BE2C (cell line): Measurements from ENCODE around the gene ASH1L.
"Not testable (repeated sequence)": the region's sequence is repeated elsewhere in the genome, so short reads cannot be mapped to it uniquely, and the experiment has no call there.

Experiments used
- DNase-seq: peaks from one replicate; pipeline ENCODE4 v3.0.0-alpha.2; 2020
- H3K27me3 ChIP-seq: fragments of 250-450 bp; sonication (Bioruptor Pico); 2 replicates; pipeline ENCODE4 v1.5.1; 2020; ENCODE audit warnings: mild to moderate bottlenecking
- H3K36me3 ChIP-seq: fragments of 250-450 bp; sonication (Bioruptor Pico); 2 replicates; pipeline ENCODE4 v1.5.1; 2020; ENCODE audit warnings: mild to moderate bottlenecking
- H3K4me1 ChIP-seq: fragments of 250-450 bp; sonication (Bioruptor Pico); 2 replicates; pipeline ENCODE4 v1.5.1; 2020
- H3K4me3 ChIP-seq: 2 replicates; pipeline ENCODE4 v1.5.1; 2011; ENCODE audit warnings: low read depth, low read length
- H3K9me3 ChIP-seq: fragments of 250-450 bp; sonication (Bioruptor Pico); 2 replicates; pipeline ENCODE4 v1.5.1; 2020
- TF ChIP-seq, protein P1 (sequence below): IDR thresholded peaks from 2 replicates; pipeline ENCODE4 v1.5.1; 2012; ENCODE audit warnings: mild to moderate bottlenecking, low read depth, low read length

Gene ASH1L

GRCh38 chr1:155487541-155487940 lies 75.1 kb downstream of the ASH1L start:
- TF ChIP-seq, protein P1, sequence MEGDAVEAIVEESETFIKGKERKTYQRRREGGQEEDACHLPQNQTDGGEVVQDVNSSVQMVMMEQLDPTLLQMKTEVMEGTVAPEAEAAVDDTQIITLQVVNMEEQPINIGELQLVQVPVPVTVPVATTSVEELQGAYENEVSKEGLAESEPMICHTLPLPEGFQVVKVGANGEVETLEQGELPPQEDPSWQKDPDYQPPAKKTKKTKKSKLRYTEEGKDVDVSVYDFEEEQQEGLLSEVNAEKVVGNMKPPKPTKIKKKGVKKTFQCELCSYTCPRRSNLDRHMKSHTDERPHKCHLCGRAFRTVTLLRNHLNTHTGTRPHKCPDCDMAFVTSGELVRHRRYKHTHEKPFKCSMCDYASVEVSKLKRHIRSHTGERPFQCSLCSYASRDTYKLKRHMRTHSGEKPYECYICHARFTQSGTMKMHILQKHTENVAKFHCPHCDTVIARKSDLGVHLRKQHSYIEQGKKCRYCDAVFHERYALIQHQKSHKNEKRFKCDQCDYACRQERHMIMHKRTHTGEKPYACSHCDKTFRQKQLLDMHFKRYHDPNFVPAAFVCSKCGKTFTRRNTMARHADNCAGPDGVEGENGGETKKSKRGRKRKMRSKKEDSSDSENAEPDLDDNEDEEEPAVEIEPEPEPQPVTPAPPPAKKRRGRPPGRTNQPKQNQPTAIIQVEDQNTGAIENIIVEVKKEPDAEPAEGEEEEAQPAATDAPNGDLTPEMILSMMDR = no peak

DNA sequence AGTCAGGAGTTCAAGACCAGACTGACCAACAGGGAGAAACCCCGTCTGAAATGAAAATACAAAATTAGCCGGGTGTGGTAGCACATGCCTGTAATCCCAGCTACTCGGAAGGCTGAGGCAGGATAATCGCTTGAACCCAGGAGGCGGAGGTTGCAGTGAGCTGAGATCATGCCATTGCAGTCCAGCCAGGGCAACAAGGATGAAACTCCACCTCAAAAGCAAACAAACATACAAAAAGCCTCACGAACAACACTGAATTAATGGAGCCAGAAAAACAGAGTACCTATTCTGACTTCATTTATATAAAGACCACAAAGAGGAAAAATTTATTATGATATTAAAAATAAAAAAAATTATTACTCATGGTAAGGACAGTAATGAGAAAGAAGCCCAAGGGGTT lies 75.7 kb downstream of the ASH1L start:
- H3K27me3 ChIP-seq, DNase-seq: not testable (repeated sequence)

More at GRCh38 chr1:155487541-155487940, 75.1 kb downstream of the ASH1L start:
- H3K4me1 ChIP-seq = no peaks in the 10 kb centered on the region
- H3K27me3 ChIP-seq = no peaks in the 10 kb centered on the region
- no peak for DNase-seq
- H3K36me3 ChIP-seq = peaks cover 2% of the 10 kb centered on the region; the same call in 1 of the 2 replicates
- H3K4me3 ChIP-seq = no peak overlapping the region
- H3K9me3 ChIP-seq = no peaks in the 10 kb centered on the region

GRCh38 chr1:155485945-155486344 lies 76.7 kb downstream of the ASH1L start:
- H3K9me3 ChIP-seq = no peaks in the 10 kb centered on the region
- H3K4me1 ChIP-seq = no peaks in the 10 kb centered on the region
- H3K27me3 ChIP-seq = no peaks in the 10 kb centered on the region
- H3K4me3 ChIP-seq = no peak overlapping the region
- TF ChIP-seq, protein P1 = no peak
- DNase-seq = no peak
- H3K36me3 ChIP-seq = peaks cover 16% of the 10 kb centered on the region

More for the DNA sequence above, 75.7 kb downstream of the ASH1L start:
- not testable (repeated sequence) for H3K4me1 ChIP-seq, H3K4me3 ChIP-seq, H3K36me3 ChIP-seq, H3K9me3 ChIP-seq

GRCh38 chr1:155485222-155485621 lies 77.4 kb downstream of the ASH1L start:
- Histone ChIP-seq H3K4me3 (no peak overlapping the region), H3K9me3 (no peaks in the 10 kb centered on the region), H3K4me1 (no peaks in the 10 kb centered on the region), H3K27me3 (no peaks in the 10 kb centered on the region), H3K36me3 (peaks cover 23% of the 10 kb centered on the region)
- DNase-seq = no peak
- TF ChIP-seq, protein P1 = no peak

- Histone ChIP-seq H3K4me3 (no peak overlapping the region), H3K9me3 (no peaks in the 10 kb centered on the region), H3K36me3 (peaks cover 31% of the 10 kb centered on the region), H3K27me3 (no peaks in the 10 kb centered on the region), H3K4me1 (no peaks in the 10 kb centered on the region)
- TF ChIP-seq, protein P1 = no peak
- DNase-seq = no peak
These were observed 80.8 kb downstream of the ASH1L start for GRCh38 chr1:155481741-155482241.

GRCh38 chr1:155479205-155479604 lies 83.4 kb downstream of the ASH1L start:
- Histone ChIP-seq H3K36me3 (peaks cover 31% of the 10 kb centered on the region), H3K4me3 (no peak overlapping the region), H3K27me3 (no peaks in the 10 kb centered on the region), H3K4me1 (peaks cover 6% of the 10 kb centered on the region; the same call in 1 of the 2 replicates), H3K9me3 (no peaks in the 10 kb centered on the region)
- DNase-seq = no peak
- TF ChIP-seq, protein P1 = no peak
